GM10266 (cell line): ENCODE results near the gene NHLRC4.

Experiments used
- DNase-seq: peaks from one replicate; pipeline ENCODE4 v3.0.0; 2012; ENCODE audit errors: extremely low spot score
- TF ChIP-seq, protein P1 (sequence below): IDR thresholded peaks from 2 replicates; pipeline ENCODE4 v1.5.1; 2012; ENCODE audit warnings: mild to moderate bottlenecking, low read depth; ENCODE audit not compliant: control insufficient read depth, insufficient read depth; ENCODE audit errors: missing control alignments

The NHLRC4 gene

DNA sequence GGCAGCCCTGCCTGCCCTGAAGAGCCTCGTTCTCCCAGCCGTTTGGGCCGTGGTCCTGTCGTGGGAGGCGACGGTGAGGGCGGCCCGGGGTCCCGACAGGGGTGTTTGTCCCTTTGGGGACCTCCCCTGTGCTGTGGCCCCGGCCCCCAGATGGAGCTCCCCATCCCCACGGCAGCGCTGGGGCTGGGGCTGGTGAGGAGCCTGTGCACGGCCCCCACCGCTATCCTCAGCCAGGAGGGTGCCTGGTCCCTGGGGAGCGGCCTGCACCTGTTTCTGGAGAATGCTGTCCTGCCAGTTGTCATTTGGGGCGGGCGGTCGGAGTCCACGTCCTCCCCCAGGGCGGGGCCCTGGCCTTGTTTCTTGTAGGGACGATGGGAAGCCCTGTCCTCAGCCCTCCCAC lies 32.7 kb upstream of the NHLRC4 start:
- TF ChIP-seq, protein P1, sequence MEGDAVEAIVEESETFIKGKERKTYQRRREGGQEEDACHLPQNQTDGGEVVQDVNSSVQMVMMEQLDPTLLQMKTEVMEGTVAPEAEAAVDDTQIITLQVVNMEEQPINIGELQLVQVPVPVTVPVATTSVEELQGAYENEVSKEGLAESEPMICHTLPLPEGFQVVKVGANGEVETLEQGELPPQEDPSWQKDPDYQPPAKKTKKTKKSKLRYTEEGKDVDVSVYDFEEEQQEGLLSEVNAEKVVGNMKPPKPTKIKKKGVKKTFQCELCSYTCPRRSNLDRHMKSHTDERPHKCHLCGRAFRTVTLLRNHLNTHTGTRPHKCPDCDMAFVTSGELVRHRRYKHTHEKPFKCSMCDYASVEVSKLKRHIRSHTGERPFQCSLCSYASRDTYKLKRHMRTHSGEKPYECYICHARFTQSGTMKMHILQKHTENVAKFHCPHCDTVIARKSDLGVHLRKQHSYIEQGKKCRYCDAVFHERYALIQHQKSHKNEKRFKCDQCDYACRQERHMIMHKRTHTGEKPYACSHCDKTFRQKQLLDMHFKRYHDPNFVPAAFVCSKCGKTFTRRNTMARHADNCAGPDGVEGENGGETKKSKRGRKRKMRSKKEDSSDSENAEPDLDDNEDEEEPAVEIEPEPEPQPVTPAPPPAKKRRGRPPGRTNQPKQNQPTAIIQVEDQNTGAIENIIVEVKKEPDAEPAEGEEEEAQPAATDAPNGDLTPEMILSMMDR: no peak
- no peak for DNase-seq

DNA sequence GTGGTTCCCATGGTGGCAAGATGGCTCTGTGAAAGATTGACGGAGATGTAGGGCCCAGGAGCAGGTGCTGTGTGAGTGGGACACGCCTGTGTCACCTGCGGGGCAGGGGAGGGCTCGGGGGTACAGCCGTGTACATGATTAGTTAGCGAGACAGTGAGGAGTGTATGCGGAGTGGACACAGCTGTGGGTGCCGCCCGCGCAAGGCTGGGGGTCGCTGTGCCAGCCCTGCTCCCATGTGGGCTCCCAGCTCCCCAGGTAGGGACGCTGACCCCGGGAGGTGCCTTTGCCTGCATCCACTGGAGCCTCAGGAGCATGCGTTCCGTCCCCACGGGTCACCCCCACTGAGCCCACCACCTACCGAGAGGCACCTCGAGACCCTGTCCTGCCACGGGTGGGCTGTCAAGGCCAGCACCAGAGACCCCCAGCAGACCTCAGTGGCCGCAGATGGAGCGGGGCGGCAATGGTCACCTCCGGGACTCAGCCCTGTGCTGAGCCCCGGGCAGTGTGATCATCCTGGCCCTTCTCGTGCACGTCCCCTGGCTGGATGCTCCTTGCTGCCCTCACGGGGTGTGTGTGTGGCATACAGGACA lies 31.9 kb upstream of the NHLRC4 start:
- no peak for DNase-seq
- TF ChIP-seq, protein P1: no peak

DNA sequence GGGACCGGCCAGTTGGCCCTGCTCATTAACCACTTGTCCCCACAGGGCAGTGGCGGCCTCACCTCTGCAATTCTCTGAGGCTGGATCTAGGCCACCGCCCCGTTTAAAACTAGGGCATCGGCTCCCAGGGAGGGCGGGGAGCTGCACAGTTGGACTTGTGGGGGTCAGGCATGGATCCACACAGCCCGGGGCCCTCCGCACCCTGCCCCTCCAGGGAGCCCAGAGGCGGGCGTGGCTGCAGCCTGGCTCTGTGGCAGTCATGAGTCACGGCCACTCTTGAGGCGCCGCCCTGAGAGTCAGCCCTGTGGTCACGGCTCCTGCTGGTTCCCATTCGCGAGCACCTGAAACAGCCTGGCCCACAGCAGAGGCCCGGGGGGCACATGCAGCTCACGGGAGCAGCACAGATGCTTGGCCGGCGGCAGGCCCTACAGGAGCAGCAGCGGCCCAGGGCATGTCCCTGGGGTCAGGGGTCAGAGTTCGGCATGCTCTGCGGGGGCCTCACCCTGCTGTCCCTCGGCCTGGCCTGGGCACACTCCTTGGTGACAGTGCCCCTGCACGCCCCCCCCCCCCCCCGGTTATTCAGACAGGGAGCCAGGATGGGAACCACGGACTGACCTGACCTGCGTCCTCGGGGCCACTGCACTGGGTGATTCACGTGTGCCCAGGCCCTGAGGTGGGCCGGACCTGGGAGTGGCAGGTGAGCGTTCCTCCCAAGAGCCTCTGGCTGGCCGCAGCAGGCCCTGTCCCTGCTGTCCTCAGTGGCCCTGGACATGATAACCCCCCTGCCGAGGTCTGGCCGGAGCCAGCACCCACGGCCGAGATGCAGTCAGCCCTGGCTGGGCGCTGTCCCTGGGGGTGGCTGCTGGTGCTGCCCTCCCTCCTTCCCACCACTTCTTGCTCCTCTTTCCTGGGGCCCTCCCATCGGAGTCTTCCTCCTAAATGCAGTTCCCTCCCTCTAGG lies 31.1 kb upstream of the NHLRC4 start:
- TF ChIP-seq, protein P1: no peak
- DNase-seq: no peak

DNA sequence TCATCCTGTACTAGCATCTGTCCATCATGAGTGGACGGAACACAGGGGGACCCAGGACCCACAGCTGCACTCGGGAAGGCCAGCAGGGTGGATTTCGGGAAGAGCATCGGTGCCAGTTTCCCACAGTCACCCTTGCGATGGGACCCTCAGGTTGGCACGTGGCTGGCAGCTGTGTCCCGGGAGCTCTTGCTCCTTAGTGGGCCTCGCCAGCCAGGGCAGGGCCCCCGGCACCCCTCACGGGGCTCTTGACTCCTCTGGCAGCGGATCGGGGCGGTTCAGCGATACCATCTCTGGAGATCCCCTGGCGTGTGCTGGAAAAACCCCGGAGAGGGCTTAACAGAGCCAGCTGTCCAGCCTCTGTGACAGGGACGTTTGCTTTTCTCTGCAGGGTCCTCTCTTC lies 30.1 kb upstream of the NHLRC4 start:
- no peak for DNase-seq
- TF ChIP-seq, protein P1: no peak

DNA sequence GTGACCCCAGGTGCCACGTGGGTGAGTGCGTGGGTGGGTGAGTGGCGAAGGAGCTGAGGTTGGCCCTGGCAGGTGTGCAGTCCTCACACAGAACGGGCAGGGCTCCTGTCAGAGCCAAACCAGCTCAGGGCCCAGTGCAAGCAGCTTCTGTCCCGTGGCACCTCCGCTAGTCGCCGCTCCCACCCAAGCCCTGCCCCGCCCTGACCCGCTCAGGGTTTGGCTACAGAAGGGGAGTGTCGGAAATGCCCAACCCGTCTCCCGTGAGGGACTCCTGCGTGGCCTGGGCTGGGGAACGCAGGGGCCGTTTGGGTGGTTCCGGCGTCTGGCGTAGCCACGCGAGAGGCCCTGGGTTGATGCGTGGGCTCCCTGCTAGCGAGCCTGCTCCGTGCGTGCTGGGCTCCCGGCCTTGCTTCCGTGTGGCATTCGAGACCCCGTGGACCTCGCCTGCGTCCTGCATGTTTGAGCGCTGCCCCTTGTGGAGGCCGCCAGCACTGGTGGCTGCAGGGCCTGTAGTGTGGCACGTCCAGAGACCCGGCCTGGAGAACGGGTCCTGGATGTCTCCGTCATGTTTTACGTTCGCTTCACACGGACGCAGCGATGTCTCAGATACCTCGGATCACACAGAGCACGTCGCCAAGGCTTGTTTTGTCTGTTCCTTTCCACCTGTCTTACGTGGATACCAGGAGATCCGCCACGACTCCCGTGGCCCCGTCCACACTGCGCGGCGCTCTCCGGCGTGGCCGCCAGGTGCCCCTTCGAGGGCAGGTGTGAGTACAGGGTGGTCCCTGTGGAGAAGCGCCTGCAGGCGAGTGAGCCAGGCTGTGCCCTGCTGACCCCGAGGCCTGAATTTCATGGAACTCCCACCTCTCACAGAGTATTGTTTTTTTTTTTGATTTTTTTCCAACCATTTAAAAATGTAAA lies 29.1 kb upstream of the NHLRC4 start:
- DNase-seq: no peak
- TF ChIP-seq, protein P1: no peak

DNA sequence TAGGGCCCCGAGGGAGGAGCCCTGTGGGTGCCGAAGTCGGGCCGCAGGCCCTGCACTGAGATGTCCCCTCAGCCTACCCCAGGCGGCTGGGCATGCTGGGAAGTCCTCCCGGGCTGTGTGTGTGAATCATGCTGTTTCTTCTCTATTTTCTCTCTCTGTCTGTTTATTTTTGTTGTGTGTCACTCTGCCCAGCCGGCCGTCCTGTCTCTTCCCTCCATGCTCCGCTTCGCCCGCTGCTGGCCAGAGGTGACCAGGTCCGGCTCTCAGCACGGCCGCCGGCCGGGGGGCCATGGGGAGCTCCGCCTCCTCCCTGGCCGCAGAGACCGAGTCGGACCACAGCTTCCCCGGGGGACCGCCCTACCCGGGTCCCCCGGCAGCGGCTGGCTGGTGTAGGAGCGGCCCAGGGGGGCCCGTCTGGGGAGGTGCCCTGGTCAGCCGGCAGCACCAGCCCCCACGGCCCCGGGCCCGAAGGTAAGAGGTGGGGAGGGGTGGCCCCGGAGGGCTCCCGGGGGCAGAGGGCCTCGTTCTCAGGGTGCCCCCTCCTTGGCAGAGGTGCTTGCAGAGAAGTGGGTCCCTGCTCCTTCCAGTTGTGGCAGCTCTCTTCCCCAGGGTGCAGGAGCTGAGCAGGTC lies 26.8 kb upstream of the NHLRC4 start:
- TF ChIP-seq, protein P1: no peak
- no peak for DNase-seq
